Measurements from ENCODE around the gene ABI3. TPM values are rescaled to one million over a fixed set of nuclear protein-coding genes. Genes with fewer than 3 reads are reported as not detected.

Gene ABI3
- total and polyA plus RNA-seq, 4 donors, result 4.7 to 8.8 (median 5.5) TPM

GRCh38 chr17:49197346-49197998 is 13.0 kb upstream of the ABI3 start:
- Histone ChIP-seq H3K36me3 (ENCODE audit: control insufficient read depth in 4 of 4, insufficient read depth in 3 of 4, low read depth in 1 of 4, low read length in 3 of 4) (no peaks in the 10 kb centered on the region), H3K4me3 (ENCODE audit: low read depth in 1 of 3, low read length in 3 of 3) (no peak overlapping the region), H3K9me3 (ENCODE audit: control insufficient read depth in 4 of 4, low read length in 3 of 4) (no peaks in the 10 kb centered on the region), H3K27me3 (ENCODE audit: control insufficient read depth in 4 of 4, insufficient read depth in 4 of 4, low read length in 3 of 4) (no peaks in the 10 kb centered on the region), H3K4me1 (ENCODE audit: control insufficient read depth in 4 of 4, insufficient read depth in 4 of 4, low read length in 3 of 4) (peaks cover 0 to 13% (median 4%) of the 10 kb centered on the region in 4 donors), H3K27ac (ENCODE audit: low read depth in 1 of 2, low read length in 2 of 2) (no peak overlapping the region), H3K9ac (ENCODE audit: low read depth in 1 of 2, low read length in 2 of 2) (no peak overlapping the region)
- no peak for TF ChIP-seq GABPA (IDR thresholded peaks at IDR 0.05 in 1 of 2, conservative IDR thresholded peaks at IDR 0.05 in 1 of 2)
- no peak for TF ChIP-seq SP1 (IDR thresholded peaks at IDR 0.05)
- no peak for TF ChIP-seq JUND (IDR thresholded peaks at IDR 0.05)
- no peak for TF ChIP-seq ZBTB33 (IDR thresholded peaks at IDR 0.05)
- no peak for TF ChIP-seq REST (IDR thresholded peaks at IDR 0.05)
- WGBS, result 58% methylated on average over 5 of the region's 5 CpGs
- no peak for DNase-seq (ENCODE audit: low spot score)

- WGBS, result 73% methylated on average over 2 of the region's 2 CpGs
- H3K36me3 ChIP-seq (ENCODE audit: control insufficient read depth in 4 of 4, insufficient read depth in 3 of 4, low read depth in 1 of 4, low read length in 3 of 4), result no peaks in the 10 kb centered on the region
- no peaks in the 10 kb centered on the region for H3K9me3 ChIP-seq (ENCODE audit: control insufficient read depth in 4 of 4, low read length in 3 of 4)
- TF ChIP-seq MAX (IDR thresholded peaks at IDR 0.05), result no peak
- no peak for TF ChIP-seq YY1 (IDR thresholded peaks at IDR 0.05)
- no peak for TF ChIP-seq GABPA (IDR thresholded peaks at IDR 0.05 in 1 of 2, conservative IDR thresholded peaks at IDR 0.05 in 1 of 2)
- no peak for TF ChIP-seq TAF1 (conservative IDR thresholded peaks at IDR 0.05)
- TF ChIP-seq HNF4G (IDR thresholded peaks at IDR 0.05), result no peak
- TF ChIP-seq JUND (IDR thresholded peaks at IDR 0.05), result no peak
- no peak overlapping the region for H3K9ac ChIP-seq (ENCODE audit: low read depth in 1 of 2, low read length in 2 of 2)
- no peak for DNase-seq (ENCODE audit: low spot score)
- no peaks in the 10 kb centered on the region for H3K27me3 ChIP-seq (ENCODE audit: control insufficient read depth in 4 of 4, insufficient read depth in 4 of 4, low read length in 3 of 4)
- no peak overlapping the region for H3K27ac ChIP-seq (ENCODE audit: low read depth in 1 of 2, low read length in 2 of 2)
- H3K4me3 ChIP-seq (ENCODE audit: low read depth in 1 of 3, low read length in 3 of 3), result no peak overlapping the region
- peaks cover 0 to 7% (median 2%) of the 10 kb centered on the region in 4 donors for H3K4me1 ChIP-seq (ENCODE audit: control insufficient read depth in 4 of 4, insufficient read depth in 4 of 4, low read length in 3 of 4)
Measured at GRCh38 chr17:49198211-49198610, 12.3 kb upstream of the ABI3 start.

GRCh38 chr17:49200423-49201083 is 10.0 kb upstream of the ABI3 start:
- H3K4me1 ChIP-seq (ENCODE audit: control insufficient read depth in 4 of 4, insufficient read depth in 4 of 4, low read length in 3 of 4), result no peaks in the 10 kb centered on the region
- H3K9ac ChIP-seq (ENCODE audit: low read depth in 1 of 2, low read length in 2 of 2), result no peak overlapping the region
- H3K36me3 ChIP-seq (ENCODE audit: control insufficient read depth in 4 of 4, insufficient read depth in 3 of 4, low read depth in 1 of 4, low read length in 3 of 4), result no peaks in the 10 kb centered on the region
- no peak for TF ChIP-seq YY1 (IDR thresholded peaks at IDR 0.05)
- no peak for TF ChIP-seq SP1 (IDR thresholded peaks at IDR 0.05)
- TF ChIP-seq RAD21 (IDR thresholded peaks at IDR 0.05), result no peak
- no peak for TF ChIP-seq REST (IDR thresholded peaks at IDR 0.05)
- no peak for TF ChIP-seq HNF4G (IDR thresholded peaks at IDR 0.05)
- no peak for TF ChIP-seq FOXA1 (IDR thresholded peaks at IDR 0.05)
- no peak for TF ChIP-seq HNF4A (conservative IDR thresholded peaks at IDR 0.05)
- no peak for TF ChIP-seq CTCF (IDR thresholded peaks at IDR 0.05; ENCODE audit: low read depth, low read length, missing input control)
- no peak for TF ChIP-seq EGR1 (IDR thresholded peaks at IDR 0.05; ENCODE audit: low read depth in 2 of 2)
- no peak for DNase-seq (ENCODE audit: low spot score)
- no peaks in the 10 kb centered on the region for H3K9me3 ChIP-seq (ENCODE audit: control insufficient read depth in 4 of 4, low read length in 3 of 4)
- H3K27me3 ChIP-seq (ENCODE audit: control insufficient read depth in 4 of 4, insufficient read depth in 4 of 4, low read length in 3 of 4), result no peaks in the 10 kb centered on the region
- H3K4me3 ChIP-seq (ENCODE audit: low read depth in 1 of 3, low read length in 3 of 3), result no peak overlapping the region
- no peak overlapping the region for H3K27ac ChIP-seq (ENCODE audit: low read depth in 1 of 2, low read length in 2 of 2)
- WGBS, result 87% methylated on average over 13 of the region's 13 CpGs
